GM12891 (cell line): ENCODE results near the gene C11orf21.
"Not testable (repeated sequence)": the region's sequence is repeated elsewhere in the genome, so short reads cannot be mapped to it uniquely, and the experiment has no call there.

Experiments
- DNase-seq: peaks from one replicate; pipeline ENCODE4 v3.0.0; 2011; ENCODE audit warnings: low spot score; ENCODE audit not compliant: insufficient read length
- FAIRE-seq: peaks from 2 replicates; lab custom pipeline; 2011; peaks lifted over from hg19 to GRCh38; lab: Jason Lieb, UNC
- PAX5 ChIP-seq: IDR thresholded peaks from 2 replicates; pipeline ENCODE4 v1.6.1; 2011; ENCODE audit warnings: low read length, moderate library complexity, mild to moderate bottlenecking; ENCODE audit not compliant: insufficient read depth, severe bottlenecking
- POLR2A ChIP-seq: IDR thresholded peaks from 2 replicates; pipeline ENCODE4 v1.6.1; 2011; ENCODE audit warnings: low read depth, low read length, control low read depth
- POLR2AphosphoS5 ChIP-seq: IDR thresholded peaks from 2 replicates; pipeline ENCODE4 v1.6.1; 2011; ENCODE audit warnings: low read depth, low read length, control low read depth
- POU2F2 ChIP-seq: IDR thresholded peaks from 2 replicates; pipeline ENCODE4 v1.6.1; 2011; ENCODE audit warnings: low read depth, mild to moderate bottlenecking, control low read depth, low read length, moderate library complexity
- SPI1 ChIP-seq: IDR thresholded peaks from 2 replicates; pipeline ENCODE4 v1.6.1; 2011; ENCODE audit warnings: low read depth, low read length, control low read depth
- TAF1 ChIP-seq: IDR thresholded peaks from 2 replicates; pipeline ENCODE4 v1.6.1; 2011; ENCODE audit warnings: low read depth, low read length, control low read depth

Gene C11orf21

DNA sequence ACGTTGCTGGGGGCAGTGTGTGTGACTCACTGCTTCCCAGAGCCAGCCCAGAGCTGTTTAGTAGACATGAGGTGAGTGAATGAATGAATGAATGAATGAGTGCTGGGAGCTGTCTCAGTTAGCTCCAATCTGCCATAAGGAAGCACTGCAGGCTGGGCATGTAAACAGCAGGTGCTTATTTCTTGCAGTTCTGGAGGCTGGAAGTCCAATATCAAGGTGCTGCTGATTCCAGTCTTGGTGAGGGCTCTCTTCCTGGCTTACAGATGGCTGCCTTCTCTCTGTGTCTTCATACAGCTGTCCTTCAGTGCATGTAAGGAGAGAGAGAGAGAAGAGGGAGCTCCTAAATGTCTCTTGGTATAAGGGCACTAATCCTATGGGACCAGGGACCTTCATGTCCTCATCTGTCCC, 4.1 kb downstream of the C11orf21 start:
- TF ChIP-seq PAX5: no peak
- TF ChIP-seq POLR2AphosphoS5: no peak
- no peak for TF ChIP-seq TAF1
- DNase-seq (no peak), FAIRE-seq (no peak)

DNA sequence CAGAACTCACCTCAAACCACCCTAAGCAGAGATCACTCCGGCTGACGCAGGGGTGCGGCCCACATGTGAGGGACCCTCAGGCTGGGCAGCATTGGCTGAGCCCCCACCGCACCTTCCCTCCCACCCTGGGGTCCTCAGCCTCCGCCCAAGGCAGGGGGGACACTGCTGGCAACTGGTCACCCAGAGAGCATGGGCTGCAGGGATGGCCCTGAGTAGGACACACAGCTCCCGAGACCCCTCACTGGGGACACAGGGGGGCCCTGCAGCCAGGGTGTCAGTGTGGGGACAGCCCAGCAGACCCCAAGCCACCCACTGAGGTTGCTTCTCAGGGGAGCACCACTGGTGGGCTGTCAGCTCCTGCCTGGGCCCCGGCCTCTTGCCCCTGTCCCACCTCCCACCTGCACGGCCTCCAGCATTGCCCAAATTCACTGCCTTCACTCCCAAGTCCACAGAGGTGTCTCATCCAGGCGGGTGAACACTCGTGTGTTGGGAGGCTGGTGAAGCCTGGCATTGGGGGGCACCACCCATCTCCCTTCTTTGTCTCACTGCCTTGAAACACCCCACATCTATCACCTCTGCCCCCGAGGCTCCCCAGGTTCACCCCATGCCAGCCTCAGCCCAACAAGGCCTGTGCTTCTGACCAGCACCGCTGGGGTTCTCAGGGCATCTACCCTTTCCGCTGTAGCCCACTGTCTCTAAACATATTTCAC, 4.7 kb downstream of the C11orf21 start:
- TF ChIP-seq PAX5: no peak
- no peak for TF ChIP-seq SPI1
- no peak for TF ChIP-seq POLR2AphosphoS5
- TF ChIP-seq POLR2A: no peak
- no peak for TF ChIP-seq POU2F2
- no peak for TF ChIP-seq TAF1
- FAIRE-seq (no peak), DNase-seq (no peak)

DNA sequence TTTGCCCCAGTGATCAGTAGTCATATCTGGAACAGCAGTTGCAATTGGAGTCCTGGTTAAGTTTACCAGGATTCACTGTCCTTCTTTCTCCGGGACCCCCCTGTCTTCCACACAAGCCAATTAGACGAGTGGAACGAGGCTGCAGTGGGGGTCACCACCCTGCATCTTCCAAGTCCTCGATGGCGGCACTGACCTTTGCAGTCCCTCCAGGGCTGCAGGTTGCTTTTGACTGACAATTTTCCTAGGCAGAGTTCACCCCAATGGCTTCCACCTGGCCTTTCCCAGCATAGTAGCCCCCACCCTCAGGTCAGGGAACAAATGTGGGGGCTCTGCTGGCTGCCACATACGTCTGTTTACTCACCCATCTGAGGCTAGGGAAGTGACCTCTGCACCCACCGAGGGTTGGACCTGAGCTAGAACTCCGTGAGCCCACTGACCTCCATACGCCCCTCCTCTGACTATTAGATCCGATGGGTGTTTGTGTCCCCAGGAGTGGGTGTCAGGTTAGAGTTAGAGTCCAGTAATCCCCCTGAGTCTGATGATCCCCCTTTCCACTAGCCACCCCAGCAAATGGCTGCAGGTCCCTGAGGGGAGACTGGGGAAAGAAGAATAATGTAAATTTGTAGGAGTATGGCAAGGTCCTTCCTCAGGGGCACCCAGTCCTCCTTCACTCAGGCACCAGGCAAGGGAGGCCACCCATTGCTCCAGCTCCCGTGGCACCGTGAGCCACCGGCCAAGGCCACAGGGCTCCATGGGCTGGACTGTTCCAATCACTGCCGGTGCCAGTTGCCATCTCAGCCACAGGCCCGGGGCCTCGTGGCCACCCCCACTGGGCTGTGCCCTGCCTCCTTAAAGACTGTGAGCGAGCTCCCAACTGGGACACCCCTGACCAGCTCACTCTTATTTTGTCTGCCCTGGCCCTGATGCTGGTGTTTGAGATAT, 5.5 kb downstream of the C11orf21 start:
- DNase-seq (no peak), FAIRE-seq (no peak)
- TF ChIP-seq TAF1: no peak
- TF ChIP-seq PAX5: no peak
- TF ChIP-seq POLR2AphosphoS5: no peak
- TF ChIP-seq POLR2A: no peak
- no peak for TF ChIP-seq POU2F2
- TF ChIP-seq SPI1: no peak

DNA sequence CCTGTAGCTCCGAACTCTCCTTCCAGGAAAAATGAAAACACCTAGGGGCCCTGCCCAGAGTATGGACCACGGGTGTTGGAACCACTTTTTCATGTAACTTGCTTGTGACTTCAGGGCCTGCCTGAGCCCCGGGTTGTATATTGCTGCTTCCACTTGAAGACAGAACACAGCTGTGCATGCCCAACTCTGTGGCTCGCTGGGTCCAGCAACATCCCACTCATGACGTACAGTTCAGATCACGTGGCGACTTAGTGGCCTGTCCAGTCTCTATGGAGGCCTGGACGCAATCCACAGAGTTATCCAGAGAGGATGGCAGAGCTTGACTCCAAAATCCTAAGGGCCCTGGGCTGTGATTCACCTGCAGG, 6.8 kb downstream of the C11orf21 start:
- TF ChIP-seq TAF1: no peak
- no peak for TF ChIP-seq POLR2AphosphoS5
- TF ChIP-seq POU2F2: no peak
- TF ChIP-seq SPI1: no peak
- no peak for TF ChIP-seq PAX5
- TF ChIP-seq POLR2A: no peak
- FAIRE-seq (no peak), DNase-seq (no peak)

DNA sequence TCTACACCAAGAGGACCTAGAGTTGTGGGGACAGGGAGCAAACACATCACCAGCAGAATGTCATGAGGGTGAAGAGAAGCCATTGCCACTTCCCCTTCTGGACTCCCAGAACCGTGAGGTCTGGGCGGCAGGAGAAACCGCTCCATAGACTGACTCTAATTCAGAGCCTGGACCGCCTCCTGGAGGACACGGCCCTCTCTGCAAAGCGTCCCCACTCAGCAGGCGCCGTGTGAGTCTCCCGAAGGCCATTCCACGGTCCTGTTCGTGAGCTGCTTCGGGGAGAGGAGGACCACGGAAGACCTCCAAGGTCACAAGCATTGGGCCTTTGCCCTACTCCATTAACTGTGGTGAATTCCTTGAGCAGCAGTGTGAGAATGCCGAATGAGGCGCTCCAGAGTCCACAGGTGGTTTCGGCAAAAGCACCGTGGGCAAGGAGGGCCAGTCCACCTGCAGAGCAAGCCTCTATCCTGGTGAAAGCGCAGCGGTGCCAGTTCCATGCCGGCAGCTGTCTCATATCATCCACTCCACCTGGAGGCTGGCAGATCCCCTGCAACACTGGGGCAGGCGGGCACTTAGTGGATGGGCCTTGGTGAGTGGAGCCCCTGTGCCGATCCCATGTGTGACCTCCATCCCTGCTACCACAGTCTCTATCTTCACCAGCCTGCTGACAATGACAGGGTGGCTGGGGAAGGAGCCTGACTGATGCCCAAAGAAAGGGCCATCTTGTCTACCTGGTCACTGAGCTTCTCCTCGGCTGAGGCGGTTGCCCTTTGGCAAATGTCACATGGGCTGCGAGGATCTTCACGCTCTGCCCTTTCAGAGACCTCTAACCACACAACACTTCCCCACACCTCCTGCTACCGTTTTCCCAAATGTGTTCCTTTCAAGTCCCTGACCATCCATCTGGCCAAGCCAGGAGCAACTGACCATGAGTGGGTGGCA, 7.5 kb downstream of the C11orf21 start:
- FAIRE-seq: no peak
- TF ChIP-seq TAF1: no peak
- no peak for TF ChIP-seq SPI1

DNA sequence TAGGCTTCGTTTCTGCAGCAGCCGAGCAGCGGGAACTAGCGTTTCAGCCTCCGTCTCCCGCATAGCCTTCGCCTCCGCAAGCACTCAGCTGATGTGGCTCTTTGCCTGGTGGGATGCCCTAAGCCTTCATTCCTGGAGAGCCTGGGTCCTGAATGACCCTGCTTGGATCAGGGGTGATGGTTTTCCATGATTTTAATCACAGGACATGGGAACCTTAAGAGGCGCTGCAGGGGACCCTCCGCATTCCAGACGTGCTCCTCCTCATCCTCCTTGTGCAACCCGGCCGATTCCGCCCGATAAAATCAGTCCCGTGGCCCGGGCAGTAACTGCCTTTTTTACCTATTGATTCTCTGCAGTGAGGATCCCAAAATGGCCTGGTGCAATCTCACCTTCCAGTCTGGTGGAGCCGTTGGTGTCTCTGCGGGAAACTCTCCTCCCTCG, 8.2 kb downstream of the C11orf21 start:
- no peak for FAIRE-seq
- DNase-seq: no peak
- TF ChIP-seq PAX5: no peak
- TF ChIP-seq TAF1: no peak
- TF ChIP-seq POLR2A: no peak
- no peak for TF ChIP-seq POU2F2
- TF ChIP-seq POLR2AphosphoS5: no peak
- TF ChIP-seq SPI1: no peak

More for the DNA sequence above, 7.5 kb downstream of the C11orf21 start:
- no peak for DNase-seq

DNA sequence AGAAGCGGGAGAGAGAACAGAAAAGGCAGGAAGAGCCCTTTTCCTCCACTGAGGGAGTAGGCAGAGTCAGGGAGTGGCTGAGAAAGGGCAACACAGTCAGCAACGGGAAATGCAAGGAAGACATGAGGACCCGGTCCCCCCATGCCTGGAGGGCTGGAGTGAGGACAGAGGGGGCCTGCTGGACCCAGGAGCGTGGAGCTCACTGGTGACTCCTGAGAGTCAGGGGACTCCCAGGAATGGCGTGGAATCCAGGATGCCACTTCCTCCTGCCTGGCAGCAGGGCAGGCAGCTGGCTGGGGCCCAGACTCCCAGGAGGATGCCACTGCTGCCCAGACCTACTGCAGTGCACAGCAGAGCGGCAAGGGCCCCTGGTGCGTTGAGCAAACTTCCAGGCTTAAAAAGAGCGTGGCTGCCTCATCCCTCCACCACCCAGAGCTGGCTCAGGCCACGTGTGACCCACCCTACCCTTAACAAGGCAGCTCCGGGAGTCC, 11.3 kb downstream of the C11orf21 start:
- DNase-seq: no peak
- TF ChIP-seq POU2F2: no peak
- TF ChIP-seq POLR2A: no peak
- TF ChIP-seq PAX5: no peak
- no peak for TF ChIP-seq POLR2AphosphoS5
- TF ChIP-seq TAF1: no peak
- TF ChIP-seq SPI1: no peak
- no peak for FAIRE-seq

DNA sequence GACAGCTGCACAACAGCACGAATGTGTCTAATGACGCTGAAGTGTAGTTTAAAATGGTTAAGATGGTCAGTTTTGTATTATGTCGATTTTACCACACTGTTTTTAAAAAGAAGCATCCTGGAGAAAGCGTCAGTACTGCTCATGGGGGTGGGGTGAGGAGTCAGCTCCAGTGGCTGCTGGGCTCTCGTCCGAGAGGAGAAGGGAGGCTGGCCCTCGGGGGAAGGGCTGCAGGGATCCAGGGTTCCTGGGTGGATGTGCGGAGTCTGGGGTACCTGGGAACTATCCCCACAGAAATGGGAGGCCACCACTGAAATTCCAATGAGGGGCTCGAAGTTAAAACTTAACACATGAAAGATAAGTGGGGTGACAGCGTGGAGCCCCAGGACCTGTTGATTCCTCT, 11.9 kb downstream of the C11orf21 start:
- FAIRE-seq (no peak), DNase-seq (no peak)
- no peak for TF ChIP-seq PAX5
- no peak for TF ChIP-seq POU2F2
- no peak for TF ChIP-seq TAF1
- no peak for TF ChIP-seq POLR2AphosphoS5
- TF ChIP-seq POLR2A: no peak

DNA sequence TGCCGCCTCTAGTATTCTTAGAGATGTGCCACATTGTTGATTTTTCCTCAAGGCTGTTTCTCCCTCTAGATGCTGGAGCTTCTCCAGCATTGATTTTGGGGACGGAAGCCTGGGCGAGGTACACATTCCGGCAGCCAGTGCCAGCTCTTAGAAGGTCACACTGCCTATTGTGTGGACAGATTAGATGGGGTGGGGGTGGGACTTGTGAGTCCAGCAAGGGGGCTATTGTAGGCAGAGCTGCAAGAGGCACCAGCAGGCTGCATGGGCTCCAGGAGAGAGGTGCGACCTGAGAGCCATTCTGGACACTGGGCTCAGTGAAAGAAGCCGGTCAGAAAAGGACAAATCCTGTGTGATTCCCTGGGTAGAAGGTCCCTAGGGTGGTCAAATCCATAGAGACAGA, 12.4 kb downstream of the C11orf21 start:
- TF ChIP-seq SPI1: no peak
- TF ChIP-seq POLR2AphosphoS5: no peak
- DNase-seq (no peak), FAIRE-seq (no peak)

DNA sequence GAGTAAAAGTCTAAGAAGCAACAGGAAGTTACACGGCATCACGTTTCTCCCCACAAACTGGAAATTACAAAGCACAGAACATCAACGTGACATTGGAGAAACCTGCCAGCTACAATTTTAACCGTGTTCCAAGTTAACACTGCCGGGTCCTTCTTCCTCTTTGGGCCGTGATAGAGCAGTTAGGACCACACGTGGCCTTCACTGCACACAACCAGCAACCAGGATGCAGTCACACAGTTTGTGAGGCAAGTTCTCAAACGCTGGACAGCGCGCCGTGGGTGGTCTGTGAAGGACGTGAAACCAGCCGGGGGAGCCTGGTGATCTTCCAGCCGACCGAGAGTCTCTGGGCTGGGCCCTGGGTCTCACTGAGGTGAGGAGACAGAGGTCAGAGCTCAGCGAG, 14.6 kb downstream of the C11orf21 start:
- DNase-seq: no peak
- TF ChIP-seq POU2F2: no peak
- FAIRE-seq: no peak

DNA sequence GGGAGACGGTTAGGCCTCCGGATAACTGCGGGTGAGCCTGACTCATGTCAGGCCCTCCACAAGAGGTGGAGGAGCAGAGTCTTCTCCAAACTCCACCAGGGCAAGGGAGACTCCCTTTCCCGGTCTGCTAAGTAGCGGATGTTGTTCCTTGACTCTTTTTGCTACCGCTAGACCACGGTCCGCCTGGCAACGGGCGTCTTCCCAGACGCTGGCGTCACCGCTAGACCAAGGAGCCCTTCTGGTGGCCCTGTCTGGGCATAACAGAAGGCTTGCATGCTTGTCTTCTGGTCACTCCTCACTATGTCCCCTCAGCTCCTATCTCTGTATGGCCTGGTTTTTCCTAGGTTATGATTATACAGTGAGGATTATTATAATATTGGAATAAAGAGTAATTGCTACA, 15.4 kb downstream of the C11orf21 start:
- FAIRE-seq, DNase-seq: not testable (repeated sequence)
